GM18909 (cell line): ENCODE results near the gene IKZF5.

Experiments used
- ATAC-seq: cut with Tn5 transposase; IDR thresholded peaks from one replicate; pipeline ENCODE4 v1.9.1; 2021; ENCODE audit warnings: mild to moderate bottlenecking; ENCODE audit not compliant: unreplicated experiment, poor library complexity

The IKZF5 gene

DNA sequence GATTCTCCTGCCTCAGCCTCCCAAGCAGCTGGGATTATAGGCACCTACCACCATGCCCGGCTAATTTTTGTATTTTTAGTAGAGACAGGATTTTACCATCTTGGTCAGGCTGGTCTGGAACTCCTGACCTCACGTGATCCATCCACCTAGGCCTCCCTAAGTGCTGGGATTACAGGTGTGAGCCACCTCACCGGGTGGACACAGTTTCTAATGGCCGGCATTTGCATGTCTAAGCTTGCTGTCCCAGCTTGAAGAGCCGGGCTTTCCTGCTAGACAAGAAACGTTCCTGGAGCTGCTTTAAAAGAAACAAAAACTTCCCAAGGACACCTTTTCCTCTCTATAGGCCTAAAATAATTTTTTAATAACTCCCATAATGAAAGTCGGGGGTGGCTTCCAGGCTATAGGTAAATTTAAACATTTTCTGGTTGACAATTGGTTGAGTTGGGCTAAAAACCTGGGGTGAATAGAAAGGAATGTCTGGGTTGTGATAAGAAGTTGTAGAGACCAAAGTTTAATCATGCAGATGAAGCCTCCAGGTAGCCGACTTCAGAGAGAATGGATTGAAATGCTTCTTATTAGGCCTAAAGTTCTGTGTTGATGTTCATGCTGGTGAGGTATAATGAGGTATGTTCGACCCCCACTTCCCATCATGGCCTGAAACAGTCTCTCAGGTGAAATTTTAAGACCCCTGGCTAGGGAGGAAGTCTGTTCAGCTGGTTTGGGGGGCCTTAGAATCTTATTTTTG is 9.0 kb upstream of the IKZF5 start:
- no peak for ATAC-seq

DNA sequence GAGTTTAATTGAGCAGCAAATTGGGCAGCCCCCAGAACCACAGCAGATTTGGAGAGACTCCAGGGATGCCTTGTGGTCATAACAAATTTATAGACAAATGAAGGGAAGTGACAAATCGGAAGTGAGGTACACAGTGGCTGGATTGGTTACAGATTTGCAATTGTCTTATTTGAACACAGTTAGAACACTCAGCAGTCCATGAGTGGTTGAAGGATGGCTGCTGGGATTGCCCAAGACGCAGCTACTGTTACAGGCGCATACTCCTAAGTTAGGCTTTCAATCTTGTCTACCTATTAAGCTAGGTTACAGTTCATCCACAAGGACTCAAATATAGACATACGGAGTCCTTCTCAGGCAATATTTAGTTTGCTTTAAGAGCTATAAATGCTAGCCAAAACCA is 7.6 kb upstream of the IKZF5 start:
- ATAC-seq = no peak

DNA sequence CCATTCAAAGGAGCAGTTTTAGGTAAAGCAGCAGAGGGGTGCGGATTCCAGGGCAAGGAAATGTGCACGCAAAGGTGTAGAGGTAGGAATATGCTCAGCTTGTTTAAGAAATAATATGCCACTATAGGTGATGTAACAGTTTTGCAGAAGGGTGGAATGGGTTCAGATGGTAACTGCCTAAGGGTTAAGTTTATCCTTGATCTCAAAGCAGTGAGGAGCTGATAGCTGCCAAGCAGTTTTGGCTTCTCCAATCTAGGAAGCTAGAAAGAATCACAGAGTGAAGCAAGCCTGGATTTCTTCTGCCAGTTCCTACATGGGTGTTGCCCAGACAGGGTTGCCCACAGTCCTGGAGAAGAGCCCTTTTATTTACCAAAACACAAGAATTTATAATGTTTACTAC is 6.2 kb upstream of the IKZF5 start:
- ATAC-seq = no peak

DNA sequence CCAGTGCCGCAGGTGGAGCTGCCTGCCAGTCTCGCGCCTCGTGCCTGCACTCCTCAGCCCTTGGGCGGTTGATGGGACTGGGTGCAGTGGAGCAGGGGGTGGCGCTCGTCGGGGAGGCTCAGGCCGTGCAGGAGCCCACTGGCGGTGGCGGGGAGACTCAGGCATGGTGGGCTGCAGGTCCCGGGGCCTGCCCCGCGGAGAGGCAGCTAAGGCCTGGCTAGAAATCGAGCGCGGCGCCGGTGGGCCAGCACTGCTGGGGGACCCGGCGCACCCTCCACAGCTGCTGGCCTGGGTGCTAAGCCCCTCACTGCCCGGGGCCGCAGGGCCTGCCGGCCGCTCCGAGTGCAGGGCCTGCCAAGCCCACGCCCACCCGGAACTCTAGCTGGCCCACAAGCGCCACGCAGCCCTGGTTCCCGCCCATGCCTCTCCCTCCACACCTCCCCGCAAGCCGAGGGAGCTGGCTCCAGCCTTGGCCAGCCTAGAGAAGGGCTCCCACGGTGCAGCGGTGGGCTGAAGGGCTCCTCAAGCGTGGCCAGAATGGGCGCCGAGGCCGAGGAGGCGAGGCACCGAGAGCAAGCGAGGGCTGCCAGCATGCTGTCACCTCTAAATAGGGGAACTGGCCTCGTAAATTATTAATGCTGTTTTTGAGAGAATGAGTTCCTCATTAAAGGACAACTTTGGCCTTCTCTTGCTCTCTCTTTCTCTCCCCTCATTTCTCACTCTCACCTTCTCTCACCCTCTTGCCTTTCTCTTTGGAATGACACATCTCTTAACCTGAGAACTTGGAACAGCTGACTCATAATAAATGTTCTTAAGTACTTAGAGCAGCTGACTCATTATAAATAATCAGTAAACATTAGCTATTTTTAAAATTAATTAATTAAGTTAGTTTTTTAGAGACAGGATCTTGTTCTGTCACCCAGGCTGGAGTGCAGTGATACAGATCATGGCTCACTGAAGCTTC is 5.1 kb upstream of the IKZF5 start:
- ATAC-seq = no peak

DNA sequence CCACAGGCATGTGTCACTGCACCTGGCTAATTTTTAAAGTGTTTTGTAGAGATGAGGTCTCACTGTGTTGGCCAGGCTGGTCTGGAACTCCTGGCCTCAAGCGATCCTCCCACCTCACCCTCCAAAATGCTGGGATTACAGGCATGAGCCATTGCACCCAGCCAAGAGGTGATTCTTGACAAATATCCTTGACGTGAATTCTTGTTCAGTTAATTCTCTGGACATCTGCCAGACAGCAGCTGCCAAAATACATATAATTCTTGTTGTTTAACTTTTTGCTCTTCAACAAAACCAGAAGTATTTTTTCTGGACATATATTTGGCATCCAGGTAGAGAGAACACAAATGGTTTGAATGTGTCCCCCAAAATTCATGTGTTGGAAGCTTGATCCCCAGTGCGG is 3.4 kb upstream of the IKZF5 start:
- ATAC-seq = no peak

DNA sequence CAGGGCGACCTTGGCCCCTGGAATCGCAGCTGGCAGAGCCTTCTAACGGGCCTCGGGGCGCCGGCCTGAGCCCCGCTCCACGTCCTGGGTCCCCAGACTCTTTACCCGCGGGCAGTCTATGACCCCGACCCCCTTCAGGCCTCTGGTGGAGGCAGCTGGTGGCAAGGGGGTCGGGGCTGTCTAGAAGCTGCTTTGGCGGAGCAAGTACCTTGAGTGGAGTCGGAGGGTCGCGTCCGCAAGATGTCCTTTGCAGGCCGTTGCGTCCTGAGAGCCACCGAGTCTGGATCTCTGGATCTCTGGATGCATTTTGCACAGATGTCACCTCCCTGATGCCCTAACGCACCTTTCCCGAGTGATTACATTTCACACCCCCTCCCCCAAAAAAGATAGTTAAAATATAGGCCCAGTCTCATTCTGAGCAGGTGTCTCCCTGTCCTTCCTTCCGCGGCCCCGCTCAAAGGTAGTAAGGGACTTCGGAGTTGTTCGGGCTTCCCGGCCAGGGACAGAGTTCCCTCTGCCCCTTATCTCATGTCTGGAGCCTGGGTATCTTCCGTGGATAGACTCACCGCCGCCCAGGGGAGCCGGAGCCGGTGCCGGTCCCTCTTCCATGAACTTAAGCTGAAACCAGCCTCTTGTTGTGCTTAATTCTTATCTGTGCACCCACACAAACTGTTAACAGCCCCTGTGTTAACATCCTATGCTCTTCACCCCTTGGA is 668 bp upstream of the IKZF5 start:
- ATAC-seq = peak; percentile 30

DNA sequence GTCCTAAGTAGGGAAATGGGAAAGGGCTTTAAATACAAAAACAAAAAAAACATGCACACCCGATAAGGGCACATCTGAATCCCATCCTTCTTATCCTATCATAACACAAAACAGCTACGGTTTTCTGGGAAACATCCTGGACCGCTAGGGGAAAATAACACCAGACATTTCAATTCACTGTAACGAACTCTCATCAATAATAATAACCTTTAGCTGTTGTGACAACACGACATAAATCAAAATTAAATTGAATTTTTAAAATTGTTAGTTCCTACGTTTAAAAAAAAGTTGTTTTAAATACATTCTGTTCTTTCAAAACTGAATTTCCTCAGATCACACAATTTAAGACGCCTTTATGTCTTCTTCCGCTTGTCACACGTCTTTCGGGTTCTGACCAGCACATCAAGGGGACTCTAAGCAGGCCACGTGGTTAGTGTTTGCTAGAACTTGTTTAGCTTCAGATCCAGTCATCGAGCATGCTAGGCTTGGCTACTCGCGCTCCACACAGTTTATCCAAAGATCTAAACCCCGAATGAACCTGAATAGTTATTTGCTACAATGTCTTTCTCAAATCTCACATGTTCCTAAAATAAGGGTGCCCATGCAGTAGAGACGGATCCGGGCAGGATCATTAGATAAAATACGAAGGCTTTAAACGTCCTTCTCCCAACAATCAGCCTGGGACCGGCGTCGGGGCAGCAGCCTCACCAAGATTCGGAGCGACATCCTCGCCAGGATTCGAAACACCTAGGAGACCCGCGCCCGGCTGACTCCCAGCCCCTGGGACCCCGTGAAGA is 839 bp downstream of the IKZF5 start:
- peak; percentile 41 for ATAC-seq

DNA sequence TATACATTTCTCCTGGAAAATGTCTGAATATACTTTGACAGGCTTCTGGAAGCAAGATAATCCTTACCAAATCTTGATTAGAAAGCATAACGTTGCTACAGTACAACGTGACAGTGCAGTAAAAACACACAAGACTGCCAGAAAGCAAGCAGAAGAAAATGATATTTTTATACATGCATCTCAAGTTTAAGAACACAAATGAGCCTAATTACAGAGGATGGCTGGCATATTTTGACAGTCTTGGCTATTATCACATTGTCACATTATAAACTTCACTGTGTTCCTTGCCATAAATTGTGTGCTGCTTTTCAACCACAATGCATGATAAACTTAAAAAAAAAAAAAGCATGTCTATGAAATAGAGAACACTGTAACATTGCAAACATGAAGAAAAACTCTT is 4.3 kb downstream of the IKZF5 start:
- ATAC-seq = no peak

DNA sequence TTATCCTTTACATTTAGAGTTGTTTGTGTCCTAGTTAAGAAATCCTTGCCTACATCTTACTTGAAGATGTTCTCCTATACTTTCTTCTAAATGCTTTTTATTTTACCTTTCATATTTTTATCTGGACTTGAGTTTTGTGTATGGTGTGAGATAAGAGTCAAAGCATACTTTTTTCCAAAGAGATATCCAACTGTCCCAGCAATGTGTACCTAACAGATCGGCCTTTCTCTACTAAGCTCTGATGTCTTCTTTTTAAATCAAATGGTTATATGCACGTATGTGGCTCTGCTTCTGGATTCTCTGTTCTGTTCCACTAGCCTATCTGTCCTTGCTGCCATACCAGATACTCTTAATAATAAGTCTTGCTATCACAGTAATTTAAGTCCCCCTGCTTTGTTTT is 7.2 kb downstream of the IKZF5 start:
- no peak for ATAC-seq

DNA sequence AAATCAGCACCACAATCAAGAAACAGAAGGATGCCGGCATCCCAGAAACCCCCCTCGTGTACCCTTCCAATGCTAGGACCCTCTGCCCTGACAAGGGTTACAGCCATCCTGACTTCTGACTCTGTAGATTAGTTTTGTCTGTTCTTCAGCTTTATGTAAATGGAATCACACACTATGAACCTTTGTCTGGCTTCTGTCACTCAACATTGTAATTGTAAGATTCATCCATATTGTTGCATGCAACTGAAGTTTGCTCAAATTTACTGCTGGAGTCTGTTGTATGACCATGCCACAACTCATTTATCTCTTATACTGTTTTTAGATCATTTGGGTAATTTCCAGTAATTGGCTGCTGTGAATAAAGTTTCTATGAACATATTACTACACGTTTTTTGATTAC is 8.4 kb downstream of the IKZF5 start:
- no peak for ATAC-seq

DNA sequence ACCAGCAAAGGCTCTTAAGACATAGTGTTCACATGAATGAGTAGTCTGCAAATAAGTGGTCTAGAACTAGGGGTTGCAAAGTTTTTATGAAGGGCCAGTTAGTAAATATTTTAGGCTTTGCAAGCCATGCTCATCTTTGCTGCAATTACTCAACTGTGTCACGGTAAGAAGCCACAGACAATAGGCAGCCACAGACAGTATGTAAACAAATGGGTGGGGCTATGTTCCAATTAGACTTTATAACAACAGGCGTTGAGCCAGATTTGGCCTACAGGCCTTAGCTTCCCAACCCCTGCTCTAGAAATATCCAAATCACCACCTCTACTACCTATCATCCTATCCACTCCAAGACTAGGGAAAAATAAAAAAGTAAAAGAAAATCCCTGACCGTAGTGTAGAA is 9.2 kb downstream of the IKZF5 start:
- no peak for ATAC-seq

DNA sequence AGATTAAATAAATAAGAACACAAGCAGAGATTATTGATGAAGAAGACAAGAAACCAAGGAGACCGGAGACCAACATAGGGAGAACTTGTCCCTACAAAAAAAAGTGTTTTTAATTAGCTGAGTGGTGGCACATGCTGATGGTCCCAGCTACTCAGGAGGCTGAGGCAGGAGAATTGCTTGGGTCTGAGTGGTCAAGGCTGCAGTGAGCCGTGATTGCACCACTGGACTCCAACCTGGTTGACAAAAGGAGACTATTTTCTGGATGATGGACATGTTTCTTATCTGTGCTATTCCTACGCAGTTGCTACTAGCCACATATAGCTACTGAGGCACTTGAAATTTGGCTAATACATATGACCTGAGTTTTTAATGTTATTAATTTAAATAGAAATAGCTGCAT is 9.7 kb downstream of the IKZF5 start:
- ATAC-seq = no peak

DNA sequence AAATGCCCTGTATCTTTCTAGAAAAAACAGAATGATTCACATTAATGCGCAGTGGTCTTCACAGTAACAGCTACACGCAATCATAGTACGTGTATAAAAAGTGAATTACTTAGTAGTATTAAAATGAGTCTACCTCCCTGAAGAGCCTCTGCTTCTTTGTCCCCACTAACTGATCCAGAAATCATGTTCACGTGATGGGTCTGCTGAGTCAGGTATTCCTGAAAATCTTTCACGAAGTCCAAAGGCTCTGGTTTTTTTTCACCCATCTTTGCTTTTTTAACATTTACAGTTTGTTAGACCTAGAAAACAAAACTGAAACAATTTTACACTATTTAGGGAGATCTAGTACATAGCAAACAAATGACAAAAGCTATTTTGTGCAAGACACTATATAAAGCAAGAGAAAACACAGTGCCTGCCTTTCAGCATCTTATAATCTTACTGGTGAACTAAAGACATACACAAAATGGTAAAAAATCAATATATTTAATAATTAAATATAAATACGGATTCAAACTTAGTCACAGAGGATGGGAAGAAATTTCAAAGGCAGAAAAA is 10.2 kb downstream of the IKZF5 start:
- no peak for ATAC-seq

DNA sequence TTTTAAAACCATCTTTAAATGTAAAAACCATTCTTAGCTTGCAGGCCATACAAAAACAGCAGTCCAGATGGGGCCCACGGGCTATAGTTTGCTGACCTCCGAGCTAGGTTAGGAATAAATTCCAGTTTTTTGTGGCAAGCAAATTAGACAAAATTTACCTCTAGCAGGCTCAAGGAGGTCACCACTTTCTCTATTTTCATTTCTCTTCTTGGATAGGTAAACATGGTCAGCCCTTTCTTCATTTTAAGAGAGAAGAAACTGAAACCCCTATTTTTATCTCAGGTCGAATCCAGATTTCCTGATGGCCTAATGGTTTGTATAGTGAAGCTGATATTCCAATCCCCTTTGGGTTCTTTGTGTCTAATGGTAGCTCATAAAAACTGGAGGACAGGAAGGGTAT is 10.7 kb downstream of the IKZF5 start:
- ATAC-seq = no peak

DNA sequence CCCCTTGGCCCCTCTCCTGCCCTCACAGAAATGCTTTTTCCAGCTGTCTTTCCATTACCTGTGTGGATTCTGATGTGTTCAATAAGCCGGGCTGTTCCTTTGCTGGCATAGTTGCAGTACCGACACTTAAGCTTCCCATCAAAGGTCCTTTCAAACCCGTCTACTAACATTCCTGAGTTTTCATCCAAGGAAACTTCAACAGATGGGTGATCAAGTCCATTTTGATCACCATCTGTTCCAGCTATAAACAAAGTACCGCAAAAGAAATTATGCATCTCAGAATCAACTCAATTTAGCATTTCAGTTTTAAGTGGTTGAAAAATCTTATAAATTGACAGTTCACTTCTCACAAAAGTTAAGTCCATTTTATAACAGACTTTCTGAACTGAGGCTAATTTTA is 12.7 kb downstream of the IKZF5 start:
- ATAC-seq = no peak

DNA sequence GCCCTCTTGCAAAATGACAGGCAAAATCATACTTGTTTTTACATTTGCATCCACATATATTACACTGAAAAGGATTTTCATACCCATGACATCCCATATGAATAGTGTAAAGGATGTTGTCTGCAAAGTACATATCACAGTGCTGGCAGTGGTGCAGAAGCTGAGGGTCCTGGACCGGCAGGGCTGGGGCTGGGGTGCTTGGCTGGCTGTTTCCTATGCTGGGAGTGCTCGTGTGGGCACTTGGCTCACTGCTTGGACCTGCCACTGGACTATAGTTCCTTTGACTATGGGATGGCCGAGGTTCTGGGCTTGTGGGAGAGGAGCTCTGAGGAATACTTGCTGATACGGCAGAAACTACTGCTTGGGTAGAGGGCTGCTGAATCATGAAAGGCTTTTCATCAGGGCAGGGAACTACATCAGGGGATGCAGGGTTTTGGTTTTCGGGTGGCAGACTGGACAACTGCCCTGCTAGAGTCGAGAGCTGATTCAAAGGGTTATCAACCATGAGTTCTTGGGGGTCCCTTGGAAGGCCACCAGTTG is 14.7 kb downstream of the IKZF5 start:
- ATAC-seq = no peak

DNA sequence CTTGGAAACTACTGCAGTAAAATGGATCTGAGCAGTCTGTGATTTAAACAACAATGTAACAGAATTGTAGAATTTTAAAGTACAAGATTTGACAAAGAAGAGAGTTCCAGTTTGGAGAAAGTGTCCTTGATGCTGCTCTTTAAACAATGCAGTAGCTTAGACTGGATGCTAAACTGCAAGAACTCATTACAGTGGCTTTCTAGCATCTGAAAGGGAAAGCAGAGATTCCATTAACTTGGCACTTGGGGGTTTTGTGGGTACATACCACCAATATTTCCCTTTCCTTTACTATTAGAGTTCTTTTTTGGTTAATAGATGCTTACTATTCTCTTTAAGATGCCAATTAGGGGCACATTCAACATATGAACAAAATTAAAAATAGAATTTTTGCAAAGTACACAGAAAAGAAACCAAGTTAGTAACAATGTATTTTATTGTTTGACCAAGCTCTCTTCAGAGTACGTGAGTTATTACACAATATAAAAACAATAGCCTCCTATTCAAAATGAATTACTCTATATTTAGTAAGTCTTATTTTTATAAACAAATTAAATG is 16.5 kb downstream of the IKZF5 start:
- ATAC-seq = no peak

DNA sequence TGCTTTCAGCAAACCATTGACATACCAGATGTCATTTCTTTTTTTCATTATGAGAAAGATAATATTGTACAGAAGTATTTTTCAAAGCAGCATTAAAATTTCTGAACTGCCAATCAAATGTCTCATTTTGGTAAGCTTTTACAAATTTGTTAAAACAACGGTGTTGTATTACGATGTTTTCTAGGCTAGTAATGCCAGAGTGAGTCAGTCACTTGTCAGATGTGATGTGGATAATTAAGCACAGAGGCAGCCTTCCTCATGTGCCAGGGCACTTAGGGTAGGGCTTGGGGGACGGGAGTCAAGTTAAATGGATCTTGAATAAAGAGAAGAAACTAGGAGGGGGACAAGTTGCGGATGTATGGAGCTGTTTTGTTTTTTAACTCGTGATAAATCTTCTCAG is 18.3 kb downstream of the IKZF5 start:
- ATAC-seq = no peak

DNA sequence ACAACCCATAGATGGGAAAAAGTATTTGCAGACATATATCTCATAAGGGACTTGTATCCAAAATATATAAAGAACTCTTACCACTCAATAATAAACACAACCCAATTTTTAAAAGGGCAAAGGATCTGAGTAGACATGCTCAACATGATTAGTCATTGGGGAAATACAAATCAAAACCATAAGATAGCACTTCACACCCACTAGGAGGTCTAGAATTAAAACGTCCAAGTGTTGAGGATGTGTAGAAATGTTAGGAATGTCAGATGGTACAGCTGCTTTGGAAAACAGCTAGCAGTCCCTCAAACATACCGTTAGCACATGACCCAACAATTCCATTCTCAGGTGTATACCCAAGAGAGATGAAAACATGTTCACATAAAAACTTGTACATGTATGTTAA is 20.1 kb downstream of the IKZF5 start:
- ATAC-seq = no peak
